HG03521 (cell line): ENCODE measurements around the gene RCAN3.
"Not testable (repeated sequence)": the region's sequence is repeated elsewhere in the genome, so short reads cannot be mapped to it uniquely, and the experiment has no call there.

ENCODE experiments used
- ATAC-seq: cut with Tn5 transposase; IDR thresholded peaks from one replicate; pipeline ENCODE4 v1.9.1; 2021; ENCODE audit warnings: mild to moderate bottlenecking, moderate library complexity; ENCODE audit not compliant: unreplicated experiment

The RCAN3 gene

DNA sequence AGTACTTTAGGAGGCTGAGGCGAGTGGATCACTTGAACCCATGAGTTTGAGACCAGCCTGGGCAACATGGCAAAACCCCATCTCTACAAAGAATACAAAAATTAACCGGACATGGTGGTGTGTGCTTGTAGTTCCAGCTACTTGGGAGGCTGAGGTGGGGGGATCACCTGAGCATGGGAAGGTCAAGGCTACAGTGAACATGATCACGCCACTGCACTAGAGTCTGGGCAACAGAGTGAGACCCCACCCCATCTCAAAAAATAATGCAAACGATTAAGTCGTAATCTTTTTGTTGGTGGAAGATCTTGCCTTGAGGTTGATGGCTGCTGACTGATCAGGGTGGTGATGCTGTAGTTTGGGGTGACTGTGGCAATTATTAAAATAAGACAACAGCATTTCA, 6.3 kb downstream of the RCAN3 start:
- ATAC-seq: no peak

DNA sequence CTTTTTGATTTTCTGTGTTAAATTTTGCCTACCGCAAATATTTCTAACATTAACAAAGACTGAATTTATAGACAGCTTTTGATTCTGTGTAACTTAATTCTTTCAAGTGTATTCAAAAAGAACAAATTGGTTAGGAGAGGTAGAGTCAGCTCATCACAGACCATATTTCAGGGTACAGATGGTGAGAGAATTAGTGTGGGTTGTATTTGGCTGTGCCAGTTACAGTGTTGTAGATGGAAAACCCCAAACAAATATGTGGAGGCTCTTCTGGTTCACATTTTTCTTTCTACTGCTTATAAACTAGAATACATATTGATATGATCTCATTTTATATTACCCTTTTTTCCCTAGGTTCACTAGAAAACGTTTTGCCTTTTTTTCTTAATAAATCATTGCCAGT, 11.1 kb downstream of the RCAN3 start:
- ATAC-seq: no peak

DNA sequence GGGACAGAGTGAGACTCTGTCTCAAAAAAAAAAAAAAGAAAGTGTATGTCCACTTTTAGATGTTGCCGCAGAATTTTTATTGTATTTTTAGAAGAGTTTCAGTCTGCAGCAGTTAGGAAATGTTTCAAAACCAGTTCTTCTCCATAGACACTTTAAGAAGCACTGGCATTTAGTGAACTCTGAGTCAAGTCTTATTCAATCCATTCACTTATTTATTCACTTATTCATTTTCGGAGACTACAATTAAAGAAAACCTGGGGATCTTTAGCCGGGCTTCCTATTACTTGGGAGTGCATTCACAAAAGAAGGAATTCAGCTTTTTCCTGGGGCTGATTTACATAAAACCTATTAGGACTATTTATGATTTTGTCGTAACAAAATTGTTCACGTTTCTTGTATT, 12.3 kb downstream of the RCAN3 start:
- ATAC-seq: no peak

DNA sequence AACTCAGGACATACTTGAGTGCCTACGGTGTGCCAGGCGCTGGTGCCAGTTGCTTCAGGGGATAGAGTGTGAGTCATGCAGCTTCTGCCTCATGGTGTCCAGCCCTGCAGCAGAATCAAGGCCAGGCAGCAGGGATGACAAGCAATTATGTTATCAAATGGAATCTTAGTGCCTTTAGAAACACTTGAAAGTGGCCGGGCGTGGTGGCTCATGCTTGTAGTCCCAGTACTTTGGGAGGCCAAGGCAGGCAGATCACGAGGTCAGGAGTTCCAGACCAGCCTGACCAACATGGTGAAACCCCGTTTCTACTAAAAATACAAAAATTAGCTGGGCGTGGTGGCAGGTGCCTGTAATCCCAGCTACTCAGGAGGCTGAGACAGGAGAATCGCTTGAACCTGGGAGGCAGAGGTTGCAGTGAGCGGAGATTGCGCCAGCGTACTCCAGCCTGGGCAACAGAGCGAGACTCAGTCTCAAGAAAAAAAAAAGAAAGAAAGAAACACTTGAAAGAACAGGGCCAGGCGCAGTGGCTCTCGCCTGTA, 13.1 kb downstream of the RCAN3 start:
- not testable (repeated sequence) for ATAC-seq

DNA sequence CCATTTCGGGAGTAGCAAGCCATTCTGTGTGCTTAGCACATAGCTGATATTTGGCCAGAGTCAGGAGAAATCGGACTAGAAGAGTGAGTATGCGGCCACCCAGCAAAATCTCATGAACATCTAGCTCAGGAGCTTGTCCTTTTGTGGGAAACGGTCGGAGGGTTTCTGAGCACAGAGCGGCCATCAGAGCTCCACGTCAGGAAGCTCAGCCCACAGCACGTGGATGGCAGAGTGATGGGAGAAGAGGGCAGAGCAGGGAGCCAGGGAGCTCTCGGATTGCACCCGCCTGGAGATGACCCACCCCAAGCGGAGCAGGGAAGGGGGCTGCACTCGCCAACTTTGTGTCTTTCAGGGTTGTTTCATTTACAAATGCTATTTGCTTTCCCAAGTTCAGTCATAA, 13.9 kb downstream of the RCAN3 start:
- ATAC-seq: no peak

DNA sequence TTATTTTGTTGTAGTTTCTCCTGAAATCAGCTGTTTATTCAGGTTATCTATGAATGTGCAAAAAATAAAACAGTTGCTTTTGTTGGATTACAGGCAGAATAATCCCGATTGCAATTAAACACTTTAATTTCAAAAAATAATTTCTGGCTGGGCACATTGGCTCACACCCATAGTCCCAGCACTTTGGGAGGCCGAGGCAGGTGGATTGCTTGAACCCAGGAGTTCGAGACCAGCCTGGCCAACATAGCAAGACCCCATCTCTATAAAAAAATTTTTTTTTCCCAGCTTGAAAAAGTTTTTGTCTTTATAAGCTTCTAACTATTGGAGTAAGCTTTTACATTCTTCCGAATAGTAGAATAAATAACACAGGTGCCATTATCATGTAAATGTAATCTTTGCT, 15.3 kb downstream of the RCAN3 start:
- no peak for ATAC-seq

DNA sequence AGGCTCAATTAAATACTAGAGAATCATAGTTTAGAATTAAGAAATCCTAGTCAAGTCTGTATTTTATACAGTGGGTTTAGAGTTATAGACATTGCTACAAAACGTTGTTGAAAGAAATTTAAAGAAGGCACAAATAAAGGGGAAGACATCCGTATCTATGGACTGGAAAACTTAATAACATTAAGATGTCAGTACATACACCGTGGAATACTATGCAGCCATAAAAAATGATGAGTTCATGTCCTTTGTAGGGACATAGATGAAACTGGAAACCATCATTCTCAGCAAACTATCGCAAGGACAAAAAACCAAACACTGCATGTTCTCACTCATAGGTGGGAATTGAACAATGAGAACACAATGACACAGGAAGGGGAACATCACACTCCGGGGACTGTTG, 17.6 kb downstream of the RCAN3 start:
- ATAC-seq: not testable (repeated sequence)

DNA sequence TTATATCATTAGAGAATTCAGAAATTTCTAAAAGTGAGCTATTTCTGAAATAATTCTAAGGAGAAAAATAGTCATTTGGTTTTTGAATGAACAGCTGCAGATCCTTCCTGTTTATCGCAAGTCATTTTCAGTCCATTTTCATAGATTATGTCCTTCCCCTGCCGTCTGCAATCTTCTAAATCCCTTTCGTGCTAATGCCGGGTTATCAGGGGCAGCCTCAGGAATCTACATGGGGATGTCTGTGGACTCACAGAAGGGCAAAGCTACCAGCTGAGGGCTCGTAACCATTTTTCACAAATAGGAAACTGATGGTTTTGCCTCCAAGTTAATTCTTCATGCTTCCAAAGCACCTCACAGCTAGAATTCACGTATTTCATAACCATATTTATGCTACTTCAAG, 23.0 kb downstream of the RCAN3 start:
- no peak for ATAC-seq

DNA sequence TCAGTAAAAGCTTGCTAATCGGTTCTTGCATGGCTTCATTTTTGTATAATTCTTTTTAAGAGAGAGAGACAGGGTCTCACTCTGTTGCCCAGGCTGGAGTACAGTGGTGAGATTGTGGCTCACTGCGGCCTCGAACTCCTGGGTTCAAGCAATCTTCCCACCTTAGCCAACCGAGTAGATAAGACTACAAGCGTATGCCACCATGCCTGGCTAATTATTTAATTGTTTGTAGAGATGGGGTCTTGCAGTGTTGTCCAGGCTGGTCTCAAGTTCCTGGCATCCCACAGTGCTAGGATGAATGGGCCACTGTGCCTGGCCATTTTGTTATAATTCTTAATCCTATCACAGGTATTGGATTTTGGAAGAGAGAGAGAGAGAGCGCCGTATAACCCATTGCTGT, 23.4 kb downstream of the RCAN3 start:
- ATAC-seq: no peak

DNA sequence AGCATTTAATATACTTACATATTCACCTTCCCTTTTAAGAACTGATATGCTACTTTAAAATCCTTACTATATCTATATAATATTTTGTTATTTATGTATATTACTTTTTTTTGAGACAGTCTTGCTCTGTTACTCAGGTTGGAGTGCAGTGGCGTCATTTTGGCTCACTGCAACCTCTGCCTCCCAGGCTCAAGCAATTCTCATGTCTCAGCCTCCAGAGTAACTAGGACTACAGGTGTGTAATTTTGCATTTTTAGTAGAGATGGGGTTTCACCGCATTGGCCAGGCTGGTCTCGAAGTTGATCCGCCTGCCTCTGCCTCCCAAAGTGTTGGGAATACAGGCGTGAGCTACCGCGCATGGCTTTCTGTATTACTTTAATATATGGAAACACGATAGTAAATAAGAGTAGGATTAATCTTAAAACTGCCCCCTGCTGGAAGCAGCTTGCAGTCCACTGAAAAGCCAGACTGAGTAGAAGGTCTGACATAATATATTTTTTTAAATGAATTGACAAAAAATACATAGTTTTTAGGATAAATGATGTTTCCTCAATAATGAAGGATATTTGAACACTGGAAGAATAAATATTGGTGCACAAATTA, 24.4 kb downstream of the RCAN3 start:
- ATAC-seq: no peak

DNA sequence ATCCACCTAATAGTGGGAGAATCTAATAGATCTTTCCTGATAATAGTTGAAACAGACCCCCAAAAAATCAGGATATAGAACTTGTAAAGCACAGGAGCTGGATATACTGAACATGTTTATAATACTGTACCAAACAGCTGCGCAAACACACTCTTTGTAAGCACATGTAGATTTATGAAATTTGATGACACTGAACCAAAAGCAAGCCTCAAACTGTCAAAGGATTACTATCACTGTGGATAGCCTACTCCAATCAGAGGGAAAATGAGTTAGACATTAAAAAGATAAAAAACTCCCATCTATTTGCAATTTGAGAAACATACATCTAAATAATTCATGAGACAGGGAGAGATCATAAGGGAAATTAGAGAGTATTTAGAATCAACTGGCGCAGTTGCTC, 26.1 kb downstream of the RCAN3 start:
- no peak for ATAC-seq

DNA sequence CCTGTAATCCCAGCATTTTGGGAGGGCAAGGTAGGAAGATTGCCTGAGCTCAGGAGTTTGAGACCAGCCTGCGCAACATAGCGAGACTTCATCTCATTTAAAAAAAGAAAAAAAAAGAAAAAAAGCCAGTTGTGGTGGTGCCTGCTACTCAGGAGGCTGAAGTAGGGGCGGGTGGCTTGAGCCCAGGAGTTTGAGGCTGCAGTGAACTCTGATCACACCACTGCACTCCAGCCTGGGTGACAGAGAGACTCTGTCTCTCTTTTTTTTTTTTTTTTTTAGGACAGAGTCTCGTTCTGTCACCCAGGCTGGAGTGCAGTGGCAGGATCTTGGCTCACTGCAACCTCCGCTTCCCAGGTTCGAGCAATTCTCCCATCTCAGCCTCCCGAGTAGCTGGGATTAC, 26.7 kb downstream of the RCAN3 start:
- not testable (repeated sequence) for ATAC-seq

DNA sequence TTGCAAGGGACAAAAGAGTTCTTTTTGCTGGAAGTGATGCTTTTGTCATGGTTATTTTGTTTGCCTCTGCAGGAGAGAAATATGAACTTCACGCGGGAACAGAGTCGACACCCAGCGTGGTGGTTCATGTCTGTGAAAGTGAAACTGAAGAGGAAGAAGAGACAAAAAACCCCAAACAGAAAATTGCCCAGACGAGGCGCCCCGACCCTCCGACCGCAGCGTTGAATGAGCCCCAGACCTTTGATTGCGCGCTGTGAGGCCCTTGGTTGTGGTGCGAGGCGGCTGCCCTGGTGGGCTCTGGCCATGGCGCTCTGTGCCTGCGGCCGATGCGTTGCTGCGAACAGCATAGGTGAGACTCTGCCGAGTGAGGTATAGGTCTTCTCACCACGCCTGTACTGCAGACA, 32.4 kb downstream of the RCAN3 start:
- no peak for ATAC-seq

DNA sequence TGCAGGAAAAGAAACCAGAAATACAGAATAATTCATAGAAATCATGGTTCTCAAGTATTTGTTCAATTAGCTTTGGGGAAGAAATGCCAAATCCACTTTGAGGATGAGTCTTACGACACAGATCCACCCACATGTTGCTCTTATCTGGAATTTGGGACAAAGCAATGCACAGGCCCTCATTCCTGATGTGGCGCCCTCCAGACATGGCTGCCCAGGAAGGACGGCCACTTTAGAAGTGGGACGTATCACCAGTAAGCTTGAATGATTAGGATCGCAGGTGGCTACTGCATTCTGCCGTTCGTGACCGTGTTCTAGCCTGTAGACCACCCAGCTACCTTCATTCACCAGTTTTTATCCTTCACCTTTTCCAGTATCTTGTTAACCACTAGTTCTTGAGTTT, 33.1 kb downstream of the RCAN3 start:
- ATAC-seq: no peak

DNA sequence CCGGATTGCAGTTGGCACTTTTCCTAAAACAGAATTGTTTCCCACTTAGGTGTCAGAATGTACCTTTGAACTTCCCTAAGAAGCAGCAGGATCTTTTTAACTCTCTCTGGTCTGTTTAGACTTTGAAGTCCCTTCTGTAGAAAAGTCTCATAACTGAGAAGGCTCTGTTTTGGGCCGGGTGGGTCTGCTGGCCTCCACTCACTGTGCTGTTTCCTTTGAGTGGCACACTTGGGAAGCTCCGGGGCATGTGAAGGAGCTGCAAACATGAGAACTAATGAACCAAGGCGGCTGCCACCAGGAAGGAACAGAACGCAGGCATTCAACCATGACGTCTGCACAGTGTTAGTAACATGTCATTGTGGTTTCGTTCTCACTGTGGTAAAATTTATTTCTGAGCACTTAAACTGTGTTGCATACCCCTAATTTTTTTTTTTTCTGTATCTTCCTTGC, 33.8 kb downstream of the RCAN3 start:
- no peak for ATAC-seq

DNA sequence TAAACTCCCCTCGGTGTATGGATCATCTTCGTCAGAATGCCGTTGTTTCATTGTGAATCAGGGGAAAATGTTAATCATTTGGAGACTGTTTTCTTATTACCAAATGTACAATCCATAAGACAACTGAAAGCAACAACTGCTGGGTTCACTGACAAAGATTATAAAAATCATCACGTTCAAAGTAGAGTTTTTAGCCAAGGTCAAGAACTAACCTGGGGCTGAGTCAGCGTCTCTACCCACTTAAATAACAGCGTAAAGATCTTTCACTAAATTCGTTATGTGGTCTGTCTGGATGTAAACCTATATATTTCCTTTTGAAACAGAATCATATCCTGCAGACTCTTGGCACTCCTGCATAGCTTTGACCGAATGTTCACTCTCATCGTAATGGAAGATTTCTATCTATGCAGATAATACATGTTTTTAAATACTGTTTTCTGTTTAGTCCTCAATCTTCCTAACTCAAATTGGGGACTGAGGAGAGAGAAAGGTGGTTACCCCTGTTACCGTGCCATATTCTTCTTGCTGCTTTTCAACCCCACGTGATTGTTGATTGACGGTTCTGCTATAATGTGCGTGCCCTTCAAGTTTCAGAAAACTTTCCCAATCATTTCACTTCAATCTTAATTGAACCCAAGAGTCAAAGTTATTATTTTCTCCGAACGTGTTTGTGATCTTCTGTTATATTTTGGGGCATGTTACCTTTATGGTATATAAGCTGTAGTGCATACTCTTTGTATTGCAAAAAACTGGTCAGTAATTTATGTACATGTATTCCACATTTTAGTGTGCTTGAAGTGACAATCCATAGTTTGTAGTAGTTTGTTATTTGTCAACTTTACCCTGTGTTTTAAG, 37.6 kb downstream of the RCAN3 start:
- ATAC-seq: no peak

DNA sequence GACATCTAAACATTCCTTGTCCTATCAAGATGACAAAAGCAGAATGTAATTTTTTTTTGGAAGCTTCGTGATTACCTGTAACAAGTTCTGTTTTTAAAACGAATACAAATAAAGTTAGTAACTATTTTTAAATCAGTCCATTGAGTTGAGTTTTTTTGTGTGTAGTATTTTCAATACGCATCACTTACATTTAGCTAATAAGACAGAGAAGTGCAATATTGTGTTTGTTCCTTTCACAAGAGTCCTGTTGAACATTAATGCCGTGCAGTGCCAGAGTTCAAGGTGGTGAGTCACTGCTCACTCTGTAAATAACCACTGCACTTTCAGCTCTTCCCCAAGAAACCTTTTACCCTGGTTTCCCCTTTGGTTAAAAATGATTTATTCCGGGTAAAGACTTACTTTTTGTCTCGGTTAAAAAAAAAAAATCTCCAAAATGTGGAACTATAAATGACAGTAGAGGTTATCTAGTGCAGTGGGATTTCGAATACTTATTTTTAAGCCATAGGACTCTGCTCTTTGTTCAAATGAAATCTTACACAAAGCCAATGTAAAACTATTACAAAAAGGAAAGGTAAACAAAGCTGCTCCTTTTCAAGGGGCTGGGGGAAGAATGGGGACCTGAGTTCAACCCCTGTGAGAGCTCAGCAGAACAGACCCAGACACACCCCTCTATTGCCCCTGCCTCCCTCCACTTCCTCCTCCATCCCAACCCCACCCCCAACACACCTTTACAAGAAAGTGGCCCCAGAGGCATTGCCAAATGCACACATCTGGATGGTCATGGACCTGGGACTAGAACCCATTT, 38.5 kb downstream of the RCAN3 start:
- ATAC-seq: no peak

DNA sequence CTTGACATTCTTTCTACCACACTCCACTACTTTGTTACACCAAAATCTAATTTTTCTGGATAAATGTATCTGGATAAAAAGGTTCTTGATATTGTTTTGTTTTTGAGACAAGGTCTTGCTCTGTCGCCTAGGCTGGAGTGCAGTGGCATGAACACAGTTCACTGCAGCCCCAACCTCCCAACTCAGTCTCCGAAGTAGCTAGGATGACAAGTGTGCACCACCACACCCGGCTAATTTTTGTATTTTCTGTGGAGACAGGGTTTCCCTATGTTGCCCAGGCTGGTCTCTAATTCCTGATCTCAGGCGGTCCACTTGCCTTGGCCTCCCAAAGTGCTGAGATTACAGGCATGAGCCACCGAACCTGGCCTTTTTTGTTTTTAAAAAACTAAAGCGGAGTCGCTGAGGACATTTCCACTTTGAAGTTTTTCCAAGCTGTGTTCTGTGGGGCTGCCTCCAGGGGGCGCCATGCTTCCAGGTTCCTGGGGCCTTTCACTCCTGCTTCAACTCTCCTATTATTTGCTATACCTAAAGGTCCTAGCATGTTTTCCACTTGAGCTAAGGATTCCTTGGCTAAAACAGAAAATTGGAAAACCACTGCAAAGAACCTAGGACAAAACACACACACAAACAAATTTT, 39.2 kb downstream of the RCAN3 start:
- no peak for ATAC-seq

DNA sequence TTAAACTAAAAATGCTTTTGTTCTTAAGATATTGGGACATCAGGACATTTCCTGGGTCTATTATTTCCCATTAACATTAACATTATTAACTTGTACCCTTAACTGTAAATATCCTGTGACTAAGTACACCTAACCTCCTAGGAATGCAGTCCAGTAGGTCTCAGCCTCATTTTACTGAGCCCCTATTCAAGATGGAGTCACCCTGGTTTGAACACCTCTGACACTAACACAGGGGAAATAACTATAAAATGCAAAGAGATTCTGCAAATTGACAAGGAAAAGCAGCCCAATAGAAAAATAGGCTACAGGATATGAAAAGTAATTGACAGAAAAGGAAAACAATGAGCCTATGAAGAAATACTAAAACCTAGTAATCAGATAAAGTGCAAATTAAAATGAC, 41.6 kb downstream of the RCAN3 start:
- ATAC-seq: no peak

DNA sequence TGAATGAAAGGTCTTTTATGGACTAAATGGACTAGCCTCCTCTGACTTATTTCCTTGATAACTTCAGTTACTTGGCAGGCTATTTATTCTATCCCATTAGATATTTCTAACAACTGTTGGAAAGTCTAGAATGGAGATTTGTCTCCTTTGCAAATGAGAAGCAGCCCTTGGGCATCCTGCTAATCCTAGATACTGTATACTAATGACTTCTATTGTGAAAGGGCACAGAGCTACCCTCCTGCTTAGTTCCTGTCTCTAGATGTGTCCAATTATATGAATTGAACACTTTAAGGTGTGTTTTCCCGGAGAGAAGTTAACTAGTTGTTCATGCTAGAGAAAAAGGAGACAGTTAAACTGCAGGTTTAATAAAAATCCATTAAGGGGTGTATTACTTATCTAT, 43.0 kb downstream of the RCAN3 start:
- ATAC-seq: no peak

DNA sequence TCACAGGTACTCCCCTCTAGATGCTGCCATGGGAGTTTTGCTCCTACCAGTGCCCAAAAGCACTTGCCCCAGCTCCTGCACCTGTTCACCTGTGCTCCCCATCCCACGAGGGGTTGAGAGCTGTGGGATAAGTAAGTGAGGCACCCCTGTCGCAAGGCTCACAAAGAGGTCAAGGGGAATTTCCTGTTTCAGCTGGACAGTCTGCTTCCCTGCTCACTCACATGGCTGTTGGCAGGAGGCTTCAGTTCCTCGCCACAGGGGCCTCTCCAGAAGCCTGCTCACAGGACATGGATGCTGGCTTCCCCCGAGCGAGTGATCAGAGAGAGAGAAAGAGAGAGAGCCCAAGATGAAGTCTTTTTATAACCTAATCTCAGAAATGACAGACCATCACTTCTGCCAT, 44.6 kb downstream of the RCAN3 start:
- no peak for ATAC-seq
